ENCODE measurements around the gene DSC1. TPM values are rescaled to one million over a fixed set of nuclear protein-coding genes. Genes with fewer than 3 reads are reported as not detected.

DSC1 gene
- total RNA-seq, 1 donor from 2014 or later = 0.52 TPM

DNA sequence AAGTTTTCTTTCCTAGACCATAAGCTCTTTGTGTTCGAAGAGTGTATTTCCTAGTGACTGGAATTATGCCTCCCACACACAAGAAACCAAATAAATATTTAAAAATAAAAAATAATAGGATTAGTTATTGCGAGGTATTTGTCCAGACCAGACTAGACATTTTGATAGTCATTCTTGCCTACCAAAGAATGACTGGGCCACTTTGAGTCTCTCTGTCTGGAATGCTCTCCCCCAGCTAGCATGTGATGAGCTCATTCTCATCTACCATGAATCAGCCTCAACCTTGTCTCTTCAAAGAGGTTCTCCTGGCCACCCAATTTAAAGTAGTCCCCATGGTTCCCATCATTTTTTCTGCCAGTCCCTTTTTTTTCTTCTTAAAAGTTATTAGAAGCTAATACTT, 13.9 kb upstream of the DSC1 start:
- peak; percentile 41 for ATAC-seq

DNA sequence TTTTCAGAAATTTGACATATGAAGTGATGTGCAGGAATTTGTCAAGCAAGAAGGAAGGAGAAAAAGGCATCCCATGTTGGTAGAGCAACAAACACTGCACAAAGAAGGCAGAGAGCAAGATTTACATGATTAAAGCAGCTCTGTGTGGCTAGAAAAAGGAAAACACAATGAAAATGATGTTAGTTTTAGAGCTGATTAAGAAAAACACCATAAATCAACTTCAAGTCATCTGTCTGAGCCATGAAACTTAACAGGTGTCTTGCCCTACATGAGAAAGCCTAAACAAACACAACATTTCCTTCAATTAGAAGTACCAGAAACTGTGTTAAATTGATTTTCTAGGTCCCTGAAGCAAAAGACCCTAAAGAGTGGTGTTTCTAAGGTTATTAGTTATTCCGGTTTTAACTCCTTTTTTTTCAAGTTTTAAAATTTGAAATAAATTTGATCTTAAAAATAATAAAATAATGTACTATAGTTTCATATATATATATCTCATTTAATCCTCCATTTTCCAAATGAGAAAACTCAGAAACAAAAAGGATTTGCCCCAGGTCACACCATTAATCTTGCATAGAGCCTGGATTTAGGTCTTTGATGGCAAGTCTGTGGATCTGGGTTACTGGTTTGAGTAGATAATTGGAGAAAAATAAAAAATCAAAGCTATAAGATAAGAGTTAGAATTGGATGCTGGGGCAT, 8.6 kb upstream of the DSC1 start:
- no peak for ATAC-seq

DNA sequence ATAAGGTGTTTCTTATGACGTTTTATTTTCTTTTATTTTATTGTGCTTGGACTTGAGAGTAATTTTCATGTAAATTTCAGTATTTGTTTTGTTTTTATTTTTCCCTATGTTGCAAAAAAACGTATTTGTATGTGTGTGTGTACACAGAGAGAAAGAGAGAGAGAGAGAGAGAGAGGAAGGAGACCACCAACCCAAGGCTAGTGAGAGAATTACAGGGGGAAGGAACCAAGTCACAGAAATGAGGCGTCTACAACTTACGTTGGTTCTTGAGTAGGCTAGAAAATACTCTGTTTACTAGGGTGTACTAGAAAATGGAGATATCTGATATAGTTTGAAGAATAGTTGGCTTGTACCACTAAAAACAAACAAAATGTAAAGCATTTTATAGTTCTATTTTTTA, 7.7 kb upstream of the DSC1 start:
- ATAC-seq = no peak

DNA sequence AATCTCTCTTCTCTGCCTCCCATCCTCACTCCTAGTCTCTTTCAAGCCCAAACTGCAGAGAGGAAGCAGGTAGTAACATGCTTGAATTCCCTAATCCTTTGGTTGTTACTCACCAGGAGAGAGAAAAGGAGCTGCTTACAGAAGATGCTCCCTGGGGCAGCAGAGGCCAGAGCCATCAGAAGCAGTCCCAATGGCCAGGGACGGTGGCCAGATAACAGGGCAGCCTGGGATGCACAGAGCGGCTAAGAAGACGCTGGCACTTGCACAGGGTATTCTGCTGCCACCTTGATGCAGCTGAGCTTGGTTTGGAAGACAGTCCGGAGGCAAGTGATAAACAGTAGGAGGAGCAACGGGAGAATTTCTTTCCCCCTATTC, 250 bp downstream of the DSC1 start:
- peak; percentile 78 for ATAC-seq

DNA sequence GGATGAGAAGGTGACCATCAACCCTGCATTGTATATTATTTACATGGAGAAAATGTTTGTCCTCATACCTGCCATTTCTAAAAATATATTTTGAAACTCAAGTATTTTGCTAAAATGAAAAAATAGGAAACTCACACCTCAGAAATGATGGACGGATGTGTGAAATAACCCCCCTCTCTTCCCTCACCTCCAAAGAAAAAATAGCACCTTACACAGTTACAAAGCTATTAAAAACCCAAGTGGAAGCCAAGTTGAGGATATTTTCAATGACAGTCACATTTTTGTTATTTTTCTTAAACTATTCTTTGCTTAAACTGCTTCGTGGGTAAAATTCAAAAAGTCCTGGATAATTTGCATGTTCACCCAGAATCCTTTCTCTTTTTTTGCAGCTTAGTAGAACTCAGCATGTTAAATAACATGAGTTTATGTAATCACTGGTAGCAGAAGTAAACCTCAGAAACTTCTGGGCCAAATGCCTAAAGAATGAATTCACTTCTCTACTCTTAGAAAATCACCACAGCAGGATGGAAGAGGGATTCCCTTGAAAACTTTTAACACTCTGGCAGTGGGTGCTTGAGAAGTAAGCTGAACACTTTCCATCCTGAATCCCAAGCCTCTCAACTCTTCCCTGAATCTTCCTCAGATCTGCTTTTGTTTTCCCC, 768 bp downstream of the DSC1 start:
- ATAC-seq = no peak

DNA sequence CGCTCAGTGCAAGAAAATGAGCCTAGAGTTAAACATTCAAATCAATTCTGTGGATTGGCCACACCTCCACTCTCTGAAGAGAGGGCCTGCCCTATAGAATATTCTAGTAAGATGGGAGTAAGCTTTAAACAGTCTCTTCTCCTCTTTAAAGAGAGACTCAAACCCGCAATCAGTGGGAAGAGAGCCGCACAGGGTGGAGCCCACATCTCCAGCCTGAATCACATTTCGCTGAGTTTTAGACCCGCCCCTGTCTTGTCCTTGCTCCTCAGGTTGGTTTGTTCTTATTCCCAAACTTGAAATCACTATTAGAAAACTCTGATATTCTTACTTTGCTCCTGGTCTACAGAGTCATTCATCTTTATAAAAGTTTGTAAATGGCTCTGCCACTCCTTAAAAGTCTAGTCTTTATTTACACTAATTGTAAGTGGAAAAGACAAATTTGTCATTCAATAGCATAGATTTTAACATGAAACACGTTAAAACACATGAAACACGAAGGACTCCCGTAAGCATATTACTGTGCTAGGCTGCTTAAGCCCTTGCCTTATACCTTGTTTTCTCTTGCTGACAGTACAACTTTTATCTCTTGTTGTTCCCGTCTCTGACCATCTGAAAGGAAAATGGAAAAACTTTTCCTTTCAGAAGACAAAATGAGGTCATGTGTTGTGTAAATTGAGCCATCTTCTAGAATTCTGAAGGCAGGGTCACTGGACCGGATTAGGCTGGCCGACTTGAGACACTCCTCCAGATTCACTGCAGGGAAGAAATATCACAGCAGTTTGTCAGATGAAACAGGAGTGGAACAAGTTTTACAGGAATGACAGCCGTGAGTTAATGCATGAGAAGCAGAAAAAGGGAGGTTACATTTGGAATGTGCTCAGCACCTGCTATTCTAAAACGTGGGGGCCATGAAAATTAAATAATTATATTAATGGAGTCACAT, 5.6 kb downstream of the DSC1 start:
- peak; percentile 92 for ATAC-seq

DNA sequence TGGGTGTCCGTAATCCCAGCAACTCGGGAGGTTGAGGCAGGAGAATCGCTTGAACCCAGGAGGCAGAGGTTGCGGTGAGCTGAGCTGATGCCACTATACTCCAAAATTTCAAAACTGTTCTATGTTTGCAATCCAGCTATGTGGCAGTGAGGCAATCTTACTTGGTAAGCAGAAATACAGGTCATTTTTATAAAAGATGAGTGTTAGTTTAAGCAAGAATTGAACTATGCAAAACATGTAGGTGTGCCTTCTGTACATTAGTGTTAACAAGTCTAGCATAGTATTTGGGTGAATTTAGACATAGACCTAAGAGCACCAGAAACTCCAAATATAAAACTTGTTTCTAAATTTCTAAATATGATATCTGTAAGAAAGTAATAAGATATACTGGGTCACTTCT, 7.2 kb downstream of the DSC1 start:
- peak; percentile 66 for ATAC-seq

DNA sequence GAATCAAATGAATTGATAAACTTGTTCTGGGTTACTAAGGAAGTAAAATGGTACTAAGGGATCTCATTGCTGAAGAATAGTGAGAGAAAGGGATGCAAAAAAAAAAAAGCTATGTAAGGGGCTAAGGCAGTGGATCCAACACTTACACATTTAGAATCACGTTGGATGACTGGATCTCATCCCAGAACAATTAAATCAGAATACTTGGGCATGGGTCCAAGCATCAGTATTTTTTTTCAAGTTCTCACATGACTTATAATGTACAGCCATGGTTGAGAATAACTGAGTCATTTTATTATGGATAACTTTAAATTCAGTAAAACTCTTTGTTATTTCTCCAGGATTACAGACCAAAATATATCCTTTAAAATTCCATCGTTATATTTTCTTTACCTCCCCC, 8.5 kb downstream of the DSC1 start:
- ATAC-seq = no peak

DNA sequence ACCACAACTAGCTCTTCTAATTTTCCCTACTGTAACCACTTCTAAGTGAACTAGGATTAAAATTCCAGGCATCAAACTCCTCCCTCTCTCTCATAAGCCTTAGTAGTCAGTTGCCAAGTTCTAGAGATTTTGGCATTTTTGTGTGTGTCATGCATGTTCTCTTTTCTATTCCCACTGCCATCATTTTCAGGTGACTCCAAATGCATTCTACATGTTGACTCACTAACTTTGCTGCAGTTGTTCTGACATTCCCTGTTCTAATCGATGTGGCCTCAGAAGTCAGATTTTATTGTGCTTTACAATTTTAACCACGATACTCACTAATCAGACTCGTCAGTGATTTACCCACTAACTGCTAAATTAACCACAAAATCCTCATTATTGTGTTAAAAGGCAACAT, 13.3 kb downstream of the DSC1 start:
- no peak for ATAC-seq

DNA sequence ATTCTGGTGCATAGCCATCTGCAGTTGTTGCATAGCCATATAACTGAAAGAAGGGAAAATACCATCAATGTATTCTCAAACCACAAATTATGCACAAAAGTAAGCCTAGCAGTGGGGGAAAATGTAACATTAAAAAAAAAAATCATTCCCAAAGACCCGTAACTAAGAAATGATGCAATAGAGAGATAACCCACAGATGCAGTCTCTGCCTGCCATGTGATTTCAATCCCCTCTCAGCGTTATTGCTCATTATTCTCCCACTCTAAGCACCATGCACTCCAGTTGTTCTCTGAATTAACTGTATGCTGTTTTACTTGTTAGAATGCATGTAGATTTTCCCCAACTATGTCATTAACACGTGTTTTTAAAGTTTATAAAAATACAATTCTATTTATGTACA, 14.1 kb downstream of the DSC1 start:
- no peak for ATAC-seq

DNA sequence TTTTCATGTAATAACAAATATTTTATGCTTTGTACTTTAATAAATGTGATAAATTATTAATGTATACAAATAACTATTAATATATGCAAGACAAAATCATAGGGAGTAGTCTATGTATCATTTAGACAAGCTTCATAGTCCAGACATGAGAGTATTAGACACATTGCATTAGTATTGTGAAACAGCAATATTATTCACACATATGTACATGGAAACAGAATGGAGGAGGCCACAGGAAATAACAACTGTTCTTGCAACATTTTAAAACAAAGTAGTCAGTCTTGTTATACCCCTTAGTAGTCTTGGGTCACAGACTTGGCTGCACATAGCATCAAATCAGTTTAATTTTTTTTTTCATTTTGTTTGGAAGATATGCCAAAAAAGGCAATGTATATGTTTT, 15.8 kb downstream of the DSC1 start:
- ATAC-seq = peak; percentile 94

DNA sequence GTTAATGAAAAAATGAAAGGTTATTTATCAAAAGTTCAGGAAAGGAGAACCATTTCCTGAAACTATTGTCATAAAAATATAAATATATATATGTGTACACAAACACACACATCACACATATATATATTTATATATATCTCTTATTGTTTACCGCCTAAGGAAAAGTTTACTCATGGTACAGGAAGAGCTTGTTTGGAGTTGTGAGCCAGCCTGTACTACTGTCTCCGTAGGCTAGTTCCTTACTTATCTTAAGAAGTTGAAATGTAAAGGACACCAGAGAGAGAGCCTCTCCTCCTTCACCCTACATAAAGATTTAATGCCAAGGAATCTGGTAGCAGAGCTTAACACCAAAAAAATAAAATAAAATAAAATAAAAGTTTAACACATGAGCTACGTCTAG, 19.6 kb downstream of the DSC1 start:
- ATAC-seq = peak; percentile 74

DNA sequence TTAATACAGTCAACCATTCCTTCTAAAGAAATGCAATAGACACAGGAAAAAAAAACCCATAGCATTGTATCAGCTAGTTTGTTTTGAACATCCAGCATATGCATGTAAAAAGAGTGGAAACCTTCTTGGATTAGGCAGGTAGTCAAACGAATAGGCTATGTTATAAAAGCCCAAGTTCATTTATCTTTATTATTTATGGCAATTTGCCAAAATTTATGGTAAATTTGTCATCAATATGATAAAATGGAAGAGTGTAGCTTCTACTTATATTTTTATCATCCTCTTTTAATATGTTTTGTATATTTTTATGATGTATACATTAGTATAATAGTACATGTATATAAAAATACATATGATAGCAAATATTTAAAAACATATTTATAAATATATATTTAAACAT, 23.9 kb downstream of the DSC1 start:
- no peak for ATAC-seq

DNA sequence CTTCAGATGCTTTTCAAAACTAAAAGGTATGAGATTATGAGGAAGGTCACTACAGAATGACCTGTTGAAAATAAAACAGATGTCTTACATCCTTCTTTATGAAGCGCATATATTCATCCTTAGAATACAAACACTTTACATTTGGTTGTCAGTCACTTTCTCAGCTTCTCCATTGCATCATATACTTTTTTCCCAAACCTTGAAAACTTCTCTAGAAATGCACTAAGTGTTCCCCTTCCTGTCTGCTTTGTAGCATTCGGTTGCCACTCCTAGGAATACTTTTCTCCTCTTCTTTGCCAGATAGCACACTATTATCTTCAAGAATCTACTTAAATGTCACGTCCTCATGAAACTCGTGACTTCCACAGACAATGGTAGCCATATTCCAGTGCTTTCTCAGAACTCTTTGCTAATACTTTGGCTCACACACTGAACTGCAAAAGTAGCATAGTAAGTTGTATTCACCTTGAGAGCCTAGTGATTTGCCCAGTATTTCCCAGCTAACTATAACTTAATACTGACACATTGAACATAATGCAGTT, 27.6 kb downstream of the DSC1 start:
- ATAC-seq = no peak

DNA sequence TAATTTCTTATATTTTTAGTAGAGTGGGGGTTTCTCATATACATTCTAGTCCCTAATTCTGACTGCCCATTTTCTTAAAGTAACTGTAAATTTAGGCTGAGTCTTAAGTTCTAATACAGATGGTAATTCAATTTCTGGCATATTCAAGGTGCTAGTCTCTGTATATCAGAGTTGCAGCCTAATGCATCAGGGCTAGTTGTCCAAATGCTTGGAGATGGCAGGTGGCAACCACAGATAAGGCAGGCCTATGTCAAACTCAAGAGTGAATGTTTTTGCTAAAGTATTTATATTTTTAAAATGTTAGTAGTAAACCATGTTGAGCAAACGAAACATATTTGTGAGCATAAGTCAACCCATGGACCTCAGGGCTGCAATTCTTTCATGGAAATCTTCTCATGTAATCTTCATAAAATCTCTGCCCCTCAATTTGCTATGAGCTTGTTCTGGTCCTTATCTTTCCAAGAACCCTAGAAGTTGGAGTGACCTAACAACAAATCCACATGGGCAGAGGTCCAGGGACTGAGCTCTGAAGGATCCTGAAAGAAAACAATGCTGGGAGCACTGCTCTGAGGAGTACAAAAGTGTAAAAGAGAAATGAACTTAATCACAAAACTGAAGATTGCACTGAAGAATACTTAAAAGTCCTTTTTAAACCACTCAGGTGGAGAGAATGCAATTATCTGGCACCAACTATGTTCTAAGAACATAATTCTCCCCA, 33.1 kb downstream of the DSC1 start:
- no peak for ATAC-seq

DNA sequence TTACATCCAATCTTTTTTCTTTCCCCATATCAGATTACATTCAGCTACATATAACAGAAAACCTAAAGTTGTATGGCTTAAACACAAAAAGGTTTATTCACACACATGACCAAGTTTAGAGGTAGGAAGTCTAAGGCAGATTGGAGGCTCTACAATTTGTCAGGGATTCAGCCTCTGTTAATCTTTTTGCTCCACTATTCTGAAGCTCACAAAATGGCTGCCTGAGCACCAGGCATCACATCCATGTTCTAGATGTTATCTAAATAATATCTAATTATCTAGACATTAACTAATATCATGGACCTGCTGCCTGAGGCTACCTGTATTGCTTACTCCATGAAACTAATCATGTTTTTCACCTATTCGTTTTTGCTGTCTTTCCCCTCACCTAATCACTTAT, 36.8 kb downstream of the DSC1 start:
- no peak for ATAC-seq

DNA sequence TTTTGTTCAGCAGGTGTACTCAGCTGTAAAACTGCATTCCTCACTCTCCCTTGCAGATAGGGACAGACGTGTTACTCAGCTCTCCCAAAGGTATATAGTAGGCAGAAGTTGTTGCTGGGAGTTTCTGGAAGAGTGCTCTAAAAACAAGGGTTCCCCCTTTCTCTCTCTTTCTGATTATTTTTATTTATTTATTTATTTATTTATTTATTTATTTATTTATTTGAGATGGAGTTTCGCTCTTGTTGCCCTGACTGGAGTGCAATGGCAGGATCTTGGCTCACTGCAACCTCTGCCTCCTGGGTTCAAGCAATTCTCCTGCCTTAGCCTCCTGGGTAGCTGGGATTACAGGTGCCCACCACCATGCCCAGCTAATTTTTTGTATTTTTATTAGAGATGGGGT, 39.5 kb downstream of the DSC1 start:
- ATAC-seq = peak; percentile 52

DNA sequence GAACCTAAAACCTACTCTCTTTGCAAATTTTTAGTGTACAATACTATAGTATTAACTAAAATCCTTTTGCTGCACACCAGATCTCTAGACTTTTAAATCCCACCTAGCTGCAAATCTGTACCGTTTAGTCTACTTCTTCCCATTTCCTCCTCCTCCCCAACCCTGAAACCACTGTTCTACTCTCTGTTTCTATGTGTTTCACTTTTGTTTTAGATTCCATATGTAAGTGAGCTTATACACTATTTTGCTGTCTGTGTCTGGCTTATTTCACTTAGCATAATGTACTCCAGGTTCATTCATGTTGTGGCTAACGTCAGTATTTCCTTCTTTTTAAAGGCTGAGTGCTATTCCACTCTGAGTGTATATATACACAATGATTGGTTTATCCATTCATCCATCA, 42.1 kb downstream of the DSC1 start:
- no peak for ATAC-seq

DNA sequence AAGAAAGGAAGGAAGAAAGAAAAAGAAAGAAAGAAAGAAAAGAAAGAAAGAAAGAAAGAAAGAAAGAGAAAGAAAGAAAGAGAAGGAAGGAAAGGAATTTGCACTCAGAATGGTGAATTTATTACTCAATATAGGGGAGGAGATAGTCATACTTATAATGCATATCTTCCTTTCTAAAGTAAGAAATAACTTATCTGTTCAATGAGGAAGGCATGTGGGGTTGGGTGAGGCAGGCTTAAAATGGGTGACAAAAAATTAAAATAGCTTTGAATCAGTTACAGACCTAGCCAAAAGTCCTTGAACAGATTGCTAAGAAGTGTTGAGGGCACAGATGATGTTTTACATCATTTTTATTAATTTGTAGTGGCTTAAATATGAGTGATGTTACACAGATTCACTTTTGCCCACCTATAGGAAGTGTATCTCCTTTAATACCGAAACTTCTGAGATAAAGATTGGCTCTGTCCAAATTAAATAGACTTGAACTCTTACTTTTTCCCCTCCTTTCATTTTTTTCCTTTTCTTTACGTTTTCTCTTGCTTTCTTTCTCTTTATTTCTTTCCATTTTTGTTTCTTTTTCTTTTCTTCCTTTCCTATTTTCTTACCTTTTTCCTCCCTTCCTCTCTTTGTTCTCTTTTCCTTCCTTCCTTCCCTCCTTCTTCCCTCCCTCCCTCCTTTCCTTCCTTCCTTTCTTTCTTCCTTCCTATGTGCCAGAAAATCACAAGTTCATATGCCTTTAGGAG, 45.6 kb downstream of the DSC1 start:
- no peak for ATAC-seq

DNA sequence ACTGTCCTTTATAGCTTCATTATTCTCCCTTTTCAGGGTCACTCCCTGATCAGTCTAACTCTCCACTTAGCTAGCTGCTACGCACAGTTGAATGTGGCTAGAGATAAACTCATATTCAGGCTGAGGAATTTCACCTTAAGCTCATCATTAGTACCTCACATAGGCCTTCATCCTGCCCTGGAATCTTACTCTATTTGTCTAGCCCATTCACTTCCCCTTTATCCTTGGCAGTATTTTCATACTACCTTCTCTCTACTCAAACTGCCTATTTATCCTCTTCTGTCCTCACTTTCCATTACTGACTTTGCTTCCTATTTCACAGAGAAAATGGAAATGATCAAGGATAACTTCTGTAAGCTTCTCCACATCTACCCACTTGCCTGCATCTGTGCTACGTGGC, 49.9 kb downstream of the DSC1 start:
- ATAC-seq = no peak

DNA sequence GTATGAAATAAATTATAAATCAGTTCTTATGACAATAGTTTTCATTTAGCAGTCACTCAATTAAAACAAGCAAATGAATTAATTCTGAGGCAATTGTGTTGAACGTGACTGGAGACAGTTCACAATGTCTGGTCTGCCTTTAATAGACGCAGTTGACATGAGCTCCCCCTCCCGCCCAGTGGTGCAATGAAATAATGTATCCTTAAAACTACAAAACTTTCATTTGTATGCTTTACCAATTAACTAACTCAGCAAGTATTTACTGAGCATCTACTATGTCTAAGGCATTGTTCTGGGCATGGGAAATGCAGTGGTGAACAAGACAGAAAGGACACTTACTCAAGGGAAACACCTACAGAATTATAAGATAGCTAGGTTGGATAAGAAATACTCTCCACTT, 56.9 kb downstream of the DSC1 start:
- ATAC-seq = no peak

DNA sequence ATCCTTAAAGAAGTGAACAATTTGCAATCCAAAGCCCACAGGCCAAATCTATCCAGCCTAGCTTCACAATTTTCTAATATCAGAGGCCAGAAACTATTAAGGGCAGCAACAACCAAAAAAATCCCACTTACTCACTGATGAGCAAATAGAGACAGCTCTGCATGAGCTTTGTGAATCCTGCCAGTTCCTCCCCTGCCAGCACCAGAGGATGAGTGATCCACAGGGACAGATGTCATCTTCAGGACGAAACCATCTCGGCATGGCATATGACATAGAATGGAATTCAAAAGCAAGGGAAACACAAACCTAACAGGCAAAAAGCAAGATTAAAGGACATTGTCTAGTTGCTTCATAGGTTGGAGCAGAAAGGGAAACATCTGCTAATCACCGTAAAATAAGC, 58.2 kb downstream of the DSC1 start:
- ATAC-seq = no peak
